WERI-Rb-1 (cell line): Measurements from ENCODE around the gene SH3TC1.

Experiments used
- DNase-seq: peaks from one replicate; pipeline ENCODE4 v3.0.0-alpha.2; 2020
- H3K27ac ChIP-seq: fragments of 250-450 bp; sonication (Bioruptor Pico); 2 replicates; pipeline ENCODE4 v1.5.1; 2020; ENCODE audit warnings: mild to moderate bottlenecking, moderate library complexity
- H3K27me3 ChIP-seq: fragments of 250-450 bp; sonication (Bioruptor Pico); 2 replicates; pipeline ENCODE4 v1.5.1; 2021; ENCODE audit warnings: mild to moderate bottlenecking, low read depth, moderate library complexity; ENCODE audit not compliant: insufficient read depth, severe bottlenecking
- H3K36me3 ChIP-seq: fragments of 250-450 bp; sonication (Bioruptor Pico); 2 replicates; pipeline ENCODE4 v1.5.1; 2020; ENCODE audit warnings: mild to moderate bottlenecking, moderate library complexity
- H3K4me3 ChIP-seq: 2 replicates; pipeline ENCODE4 v1.5.1; 2011; ENCODE audit warnings: low read depth, mild to moderate bottlenecking, control low read depth, low read length
- H3K9me3 ChIP-seq: fragments of 250-450 bp; sonication (Bioruptor Pico); 2 replicates; pipeline ENCODE4 v1.5.1; 2021; ENCODE audit warnings: mild to moderate bottlenecking, moderate library complexity; ENCODE audit not compliant: severe bottlenecking
- TF ChIP-seq, protein P1 (sequence below): IDR thresholded peaks from 2 replicates; pipeline ENCODE4 v1.5.1; 2011; ENCODE audit warnings: low read depth, mild to moderate bottlenecking, control low read depth, inconsistent platforms, low read length

The SH3TC1 gene

DNA sequence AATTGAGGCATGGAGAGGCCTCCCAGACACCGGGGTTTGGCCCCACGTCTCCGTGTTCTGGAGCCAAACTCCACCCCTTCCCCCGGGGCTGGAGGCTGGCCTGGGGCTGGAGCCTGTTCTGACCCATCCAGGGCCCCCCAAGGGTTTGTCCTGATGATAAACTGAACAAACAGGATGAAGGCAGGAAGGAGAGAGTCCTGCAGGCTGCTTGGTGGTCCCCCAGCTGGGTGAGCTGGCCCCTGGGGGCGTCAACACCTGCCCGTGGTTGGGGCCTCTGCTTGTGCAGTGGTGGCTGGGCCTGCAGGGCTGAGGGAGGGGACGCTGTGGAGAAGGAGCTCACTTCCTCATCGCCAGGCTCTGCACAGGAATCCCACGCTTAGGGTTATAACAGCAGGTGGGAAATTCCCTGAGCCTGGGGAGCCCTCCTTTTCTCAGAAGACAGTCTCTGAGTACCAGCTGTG lies 2.3 kb downstream of the SH3TC1 start:
- no peak overlapping the region for H3K27ac ChIP-seq

GRCh38 chr4:8202108-8203051 lies 3.3 kb downstream of the SH3TC1 start:
- no peaks in the 10 kb centered on the region for H3K9me3 ChIP-seq
- no peaks in the 10 kb centered on the region for H3K27me3 ChIP-seq
- DNase-seq = no peak
- no peak overlapping the region for H3K4me3 ChIP-seq
- peak overlapping the region; percentile 14; the same call in 1 of the 2 replicates for H3K27ac ChIP-seq
- H3K36me3 ChIP-seq = no peaks in the 10 kb centered on the region
- TF ChIP-seq, protein P1, sequence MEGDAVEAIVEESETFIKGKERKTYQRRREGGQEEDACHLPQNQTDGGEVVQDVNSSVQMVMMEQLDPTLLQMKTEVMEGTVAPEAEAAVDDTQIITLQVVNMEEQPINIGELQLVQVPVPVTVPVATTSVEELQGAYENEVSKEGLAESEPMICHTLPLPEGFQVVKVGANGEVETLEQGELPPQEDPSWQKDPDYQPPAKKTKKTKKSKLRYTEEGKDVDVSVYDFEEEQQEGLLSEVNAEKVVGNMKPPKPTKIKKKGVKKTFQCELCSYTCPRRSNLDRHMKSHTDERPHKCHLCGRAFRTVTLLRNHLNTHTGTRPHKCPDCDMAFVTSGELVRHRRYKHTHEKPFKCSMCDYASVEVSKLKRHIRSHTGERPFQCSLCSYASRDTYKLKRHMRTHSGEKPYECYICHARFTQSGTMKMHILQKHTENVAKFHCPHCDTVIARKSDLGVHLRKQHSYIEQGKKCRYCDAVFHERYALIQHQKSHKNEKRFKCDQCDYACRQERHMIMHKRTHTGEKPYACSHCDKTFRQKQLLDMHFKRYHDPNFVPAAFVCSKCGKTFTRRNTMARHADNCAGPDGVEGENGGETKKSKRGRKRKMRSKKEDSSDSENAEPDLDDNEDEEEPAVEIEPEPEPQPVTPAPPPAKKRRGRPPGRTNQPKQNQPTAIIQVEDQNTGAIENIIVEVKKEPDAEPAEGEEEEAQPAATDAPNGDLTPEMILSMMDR = no peak

More for the DNA sequence above, 2.3 kb downstream of the SH3TC1 start:
- TF ChIP-seq, protein P1 = no peak
- Histone ChIP-seq H3K9me3 (no peaks in the 10 kb centered on the region), H3K27me3 (no peaks in the 10 kb centered on the region), H3K4me3 (no peak overlapping the region), H3K36me3 (no peaks in the 10 kb centered on the region)
- no peak for DNase-seq

- Histone ChIP-seq H3K4me3 (no peak overlapping the region), H3K27ac (peak overlapping the region; percentile 14; the same call in 1 of the 2 replicates), H3K36me3 (no peaks in the 10 kb centered on the region), H3K27me3 (no peaks in the 10 kb centered on the region), H3K9me3 (no peaks in the 10 kb centered on the region)
- TF ChIP-seq, protein P1 = no peak
- no peak for DNase-seq
These were observed 3.9 kb downstream of the SH3TC1 start for GRCh38 chr4:8203052-8203401.

DNA sequence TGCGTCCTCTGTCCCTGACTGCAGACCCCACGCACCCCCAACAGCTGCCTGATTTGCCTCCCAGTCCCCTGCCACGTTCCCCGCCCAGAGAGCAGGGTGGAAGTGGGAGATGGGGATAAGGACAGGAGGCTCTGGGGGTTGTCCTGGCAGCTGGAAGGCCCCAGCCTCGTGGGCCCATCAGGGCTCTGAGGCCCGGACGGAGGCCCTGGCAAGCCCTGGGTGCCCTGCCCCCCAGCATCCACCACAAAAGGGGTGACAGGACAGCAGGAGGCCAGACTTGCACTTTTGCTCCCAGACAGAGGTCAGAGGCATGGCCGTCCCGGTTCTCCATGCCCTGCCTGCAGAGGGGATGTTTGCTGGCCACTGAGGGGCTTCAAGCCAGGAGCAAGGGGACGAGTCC lies 4.7 kb downstream of the SH3TC1 start:
- no peaks in the 10 kb centered on the region for H3K9me3 ChIP-seq
- no peak for DNase-seq
- TF ChIP-seq, protein P1 = no peak
- no peak overlapping the region for H3K27ac ChIP-seq
- H3K4me3 ChIP-seq = no peak overlapping the region
- H3K27me3 ChIP-seq = no peaks in the 10 kb centered on the region
- no peaks in the 10 kb centered on the region for H3K36me3 ChIP-seq

- no peaks in the 10 kb centered on the region for H3K9me3 ChIP-seq
- no peak overlapping the region for H3K27ac ChIP-seq
- H3K36me3 ChIP-seq = no peaks in the 10 kb centered on the region
- TF ChIP-seq, protein P1 = no peak
- H3K4me3 ChIP-seq = no peak overlapping the region
- H3K27me3 ChIP-seq = no peaks in the 10 kb centered on the region
- no peak for DNase-seq
These were observed 5.6 kb downstream of the SH3TC1 start for GRCh38 chr4:8204576-8205227.
